Measurements from ENCODE around the gene SDK1.

DNA sequence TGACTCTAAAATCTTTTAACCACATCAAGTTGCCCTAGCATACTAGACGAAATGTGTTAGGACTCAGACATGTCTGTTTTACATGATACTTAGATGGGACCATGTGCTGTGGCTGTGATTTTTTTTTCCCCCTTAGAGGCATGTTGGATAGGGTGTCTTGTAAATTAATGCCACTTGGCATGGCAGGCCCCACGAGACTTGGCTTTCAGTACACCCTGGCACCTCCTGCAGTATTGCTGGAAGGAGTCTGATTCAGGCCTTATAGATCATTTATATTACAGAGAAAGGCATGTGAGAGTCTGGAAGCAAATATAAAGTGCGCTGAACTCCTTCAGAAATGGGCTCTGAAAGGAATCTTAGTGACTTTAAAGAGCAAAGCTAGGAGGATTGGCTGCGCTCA is 494.1 kb downstream of the SDK1 start:
- TF ChIP-seq, protein P1, sequence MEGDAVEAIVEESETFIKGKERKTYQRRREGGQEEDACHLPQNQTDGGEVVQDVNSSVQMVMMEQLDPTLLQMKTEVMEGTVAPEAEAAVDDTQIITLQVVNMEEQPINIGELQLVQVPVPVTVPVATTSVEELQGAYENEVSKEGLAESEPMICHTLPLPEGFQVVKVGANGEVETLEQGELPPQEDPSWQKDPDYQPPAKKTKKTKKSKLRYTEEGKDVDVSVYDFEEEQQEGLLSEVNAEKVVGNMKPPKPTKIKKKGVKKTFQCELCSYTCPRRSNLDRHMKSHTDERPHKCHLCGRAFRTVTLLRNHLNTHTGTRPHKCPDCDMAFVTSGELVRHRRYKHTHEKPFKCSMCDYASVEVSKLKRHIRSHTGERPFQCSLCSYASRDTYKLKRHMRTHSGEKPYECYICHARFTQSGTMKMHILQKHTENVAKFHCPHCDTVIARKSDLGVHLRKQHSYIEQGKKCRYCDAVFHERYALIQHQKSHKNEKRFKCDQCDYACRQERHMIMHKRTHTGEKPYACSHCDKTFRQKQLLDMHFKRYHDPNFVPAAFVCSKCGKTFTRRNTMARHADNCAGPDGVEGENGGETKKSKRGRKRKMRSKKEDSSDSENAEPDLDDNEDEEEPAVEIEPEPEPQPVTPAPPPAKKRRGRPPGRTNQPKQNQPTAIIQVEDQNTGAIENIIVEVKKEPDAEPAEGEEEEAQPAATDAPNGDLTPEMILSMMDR (IDR thresholded peaks at IDR 0.05): no peak
- no peak for TF ChIP-seq POLR2A (IDR thresholded peaks at IDR 0.05)
